ENCODE measurements around the gene OTOG.

Gene OTOG

GRCh38 chr11:17561526-17561925 is 14.5 kb downstream of the OTOG start:
- DNase-seq (ENCODE audit: low spot score) = no peak

GRCh38 chr11:17563231-17563646 is 16.2 kb downstream of the OTOG start:
- no peak for DNase-seq (ENCODE audit: low spot score)

GRCh38 chr11:17563961-17564686 is 17.1 kb downstream of the OTOG start:
- no peak for DNase-seq (ENCODE audit: low spot score)

GRCh38 chr11:17564687-17565042 is 17.6 kb downstream of the OTOG start:
- DNase-seq (ENCODE audit: low spot score) = no peak

- no peak for DNase-seq (ENCODE audit: low spot score)
Measured at GRCh38 chr11:17568944-17569343, 21.9 kb downstream of the OTOG start.

GRCh38 chr11:17570034-17570433 is 23.0 kb downstream of the OTOG start:
- no peak for DNase-seq (ENCODE audit: low spot score)

GRCh38 chr11:17571431-17572358 is 24.6 kb downstream of the OTOG start:
- no peak for DNase-seq (ENCODE audit: low spot score)

GRCh38 chr11:17572359-17572690 is 25.3 kb downstream of the OTOG start:
- no peak for DNase-seq (ENCODE audit: low spot score)

GRCh38 chr11:17572791-17573460 is 25.9 kb downstream of the OTOG start:
- DNase-seq (ENCODE audit: low spot score) = peak; percentile 60

GRCh38 chr11:17573526-17573925 is 26.5 kb downstream of the OTOG start:
- DNase-seq (ENCODE audit: low spot score) = no peak

- no peak for DNase-seq (ENCODE audit: low spot score)
Measured at GRCh38 chr11:17574141-17575091, 27.4 kb downstream of the OTOG start.

GRCh38 chr11:17575431-17576425 is 28.7 kb downstream of the OTOG start:
- no peak for DNase-seq (ENCODE audit: low spot score)

GRCh38 chr11:17578296-17578695 is 31.2 kb downstream of the OTOG start:
- DNase-seq (ENCODE audit: low spot score) = no peak

- no peak for DNase-seq (ENCODE audit: low spot score)
Measured at GRCh38 chr11:17578958-17579357, 31.9 kb downstream of the OTOG start.

GRCh38 chr11:17579451-17579850 is 32.4 kb downstream of the OTOG start:
- DNase-seq (ENCODE audit: low spot score) = no peak

GRCh38 chr11:17580271-17580670 is 33.2 kb downstream of the OTOG start:
- DNase-seq (ENCODE audit: low spot score) = no peak

- DNase-seq (ENCODE audit: low spot score) = no peak
Measured at GRCh38 chr11:17581036-17581731, 34.1 kb downstream of the OTOG start.

- no peak for DNase-seq (ENCODE audit: low spot score)
Measured at GRCh38 chr11:17581732-17582053, 34.6 kb downstream of the OTOG start.

- DNase-seq (ENCODE audit: low spot score) = no peak
Measured at GRCh38 chr11:17585911-17586695, 39.0 kb downstream of the OTOG start.

Data from SW480 (cell line).